Measurements from ENCODE around the gene BSND. TPM values are rescaled to one million over a fixed set of nuclear protein-coding genes. Genes with fewer than 3 reads are reported as not detected.

BSND gene
- total RNA-seq, 1 experiment from 2014 or later, result not detected

DNA sequence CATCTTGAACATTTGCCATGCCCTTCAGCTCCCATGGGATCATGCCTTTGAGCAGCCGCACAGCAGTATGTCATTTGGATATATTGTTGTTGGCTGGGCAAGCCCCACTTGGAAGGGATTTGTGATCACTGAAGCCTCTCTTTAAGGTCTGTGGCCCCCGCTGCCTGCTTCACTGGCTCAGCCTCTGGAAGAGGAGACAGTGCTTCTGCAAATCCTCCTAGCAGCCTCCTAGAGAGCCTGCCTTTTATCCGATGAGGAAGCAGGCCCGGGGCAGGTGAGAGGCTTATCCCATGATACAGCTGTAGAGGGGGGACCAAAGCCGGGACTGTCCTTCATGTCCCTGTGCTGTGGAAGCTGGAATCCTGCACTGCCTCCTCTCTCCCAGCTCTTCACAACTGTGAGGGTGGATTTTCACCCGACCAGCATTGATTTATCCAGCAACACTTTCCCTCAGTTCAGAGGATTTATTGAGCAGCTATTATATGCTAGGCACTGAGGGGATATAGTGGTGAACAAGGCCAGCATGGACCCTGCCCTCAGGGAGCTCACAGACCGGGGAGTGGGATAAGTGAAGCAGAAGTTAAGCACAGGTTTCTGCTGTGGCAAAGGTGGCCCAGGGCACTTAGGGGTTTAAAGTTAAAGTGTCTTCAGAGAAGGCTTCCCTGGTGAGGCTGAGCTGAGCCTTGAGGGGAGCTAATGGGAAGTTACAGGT lies 14.4 kb upstream of the BSND start:
- no peak overlapping the region for H2AFZ ChIP-seq (ENCODE audit: low read length)
- H3K9ac ChIP-seq (ENCODE audit: low read length), result no peak overlapping the region
- H3K27me3 ChIP-seq (ENCODE audit: low read length), result no peaks in the 10 kb centered on the region
- ATAC-seq (no peak), DNase-seq (no peak)
- POLR2A ChIA-PET (ENCODE audit: unreplicated experiment), result no interaction called here
- no peaks in the 10 kb centered on the region for H3K79me2 ChIP-seq (ENCODE audit: low read length)
- TF ChIP-seq EZH2 (IDR thresholded peaks at IDR 0.05; ENCODE audit: low read length, unreplicated experiment) (no peak), CTCF (conservative IDR thresholded peaks at IDR 0.05; ENCODE audit: low read depth, low read length) (no peak), EZH2phosphoT487 (IDR thresholded peaks at IDR 0.05; ENCODE audit: borderline replicate concordance, low read length) (no peak)
- H3F3A ChIP-seq (ENCODE audit: low read length, unreplicated experiment), result no peaks in the 10 kb centered on the region
- intact Hi-C loops (cut with micrococcal nuclease), result no loop called here
- no peaks in the 10 kb centered on the region for H4K20me1 ChIP-seq (ENCODE audit: low read length)
- H3K9me2 ChIP-seq (replicated peaks; ENCODE audit: low read length), result no peaks in the 10 kb centered on the region
- no TSS peak for BruUV-seq (replicated peaks)
- CTCF ChIA-PET, result no interaction called here
- H3K9me3 ChIP-seq (ENCODE audit: low read length), result no peaks in the 10 kb centered on the region
- H3K27ac ChIP-seq (ENCODE audit: low read length), result no peak overlapping the region
- peaks cover 6% of the 10 kb centered on the region for H3K4me1 ChIP-seq (ENCODE audit: insufficient read depth, low read length)
- H3K4me2 ChIP-seq (ENCODE audit: low read length), result no peak overlapping the region
- no peaks in the 10 kb centered on the region for H3K36me3 ChIP-seq (ENCODE audit: low read depth, low read length)
- H3K4me3 ChIP-seq (ENCODE audit: low read length), result no peak overlapping the region

DNA sequence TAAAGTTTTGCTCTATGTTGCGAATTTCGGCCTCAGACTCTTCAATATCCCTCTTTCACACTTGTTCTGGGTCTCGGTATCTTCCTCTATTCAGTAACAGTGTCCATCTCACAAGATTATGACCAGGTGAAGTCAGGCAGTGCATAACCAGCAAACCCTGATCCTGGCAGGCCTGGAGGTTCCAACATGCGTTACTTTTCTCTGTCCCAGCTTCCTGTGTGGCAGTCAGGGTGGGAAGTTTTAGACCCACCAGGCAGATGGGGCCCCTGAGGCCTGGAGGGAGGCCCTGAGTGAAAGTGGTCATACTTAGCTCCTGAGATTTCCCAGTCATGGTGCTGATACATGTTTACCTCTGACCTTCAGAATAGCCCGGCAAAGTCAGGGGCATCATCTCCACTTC lies 13.2 kb upstream of the BSND start:
- no peak for DNase-seq
- Histone ChIP-seq H3K4me3 (ENCODE audit: low read length) (no peak overlapping the region), H3K27ac (ENCODE audit: low read length) (no peak overlapping the region), H3K9me2 (replicated peaks; ENCODE audit: low read length) (no peaks in the 10 kb centered on the region), H3F3A (ENCODE audit: low read length, unreplicated experiment) (no peaks in the 10 kb centered on the region), H2AFZ (ENCODE audit: low read length) (no peak overlapping the region), H3K79me2 (ENCODE audit: low read length) (no peaks in the 10 kb centered on the region), H3K9me3 (ENCODE audit: low read length) (no peaks in the 10 kb centered on the region), H3K36me3 (ENCODE audit: low read depth, low read length) (no peaks in the 10 kb centered on the region), H3K27me3 (ENCODE audit: low read length) (no peaks in the 10 kb centered on the region), H3K4me2 (ENCODE audit: low read length) (no peak overlapping the region), H3K9ac (ENCODE audit: low read length) (no peak overlapping the region), H4K20me1 (ENCODE audit: low read length) (no peaks in the 10 kb centered on the region), H3K4me1 (ENCODE audit: insufficient read depth, low read length) (no peaks in the 10 kb centered on the region; the same call in 1 of the 2 replicates)
- no TSS peak for BruUV-seq (replicated peaks)
- no peak for TF ChIP-seq EZH2 (IDR thresholded peaks at IDR 0.05; ENCODE audit: low read length, unreplicated experiment)
- intact Hi-C loops (cut with micrococcal nuclease), result no loop called here
- ATAC-seq, result no peak
- CTCF ChIA-PET, result no interaction called here
- POLR2A ChIA-PET (ENCODE audit: unreplicated experiment), result no interaction called here

GRCh38 chr1:54986025-54986424 lies 12.7 kb upstream of the BSND start:
- no TSS peak for BruUV-seq (replicated peaks)
- ATAC-seq (no peak), DNase-seq (no peak)
- no peaks in the 10 kb centered on the region for H3K36me3 ChIP-seq (ENCODE audit: low read depth, low read length)
- no peak overlapping the region for H3K4me2 ChIP-seq (ENCODE audit: low read length)
- intact Hi-C loops (cut with micrococcal nuclease), result no loop called here
- H3K4me3 ChIP-seq (ENCODE audit: low read length), result no peak overlapping the region
- no peak overlapping the region for H3K9ac ChIP-seq (ENCODE audit: low read length)
- ChIA-PET POLR2A (ENCODE audit: unreplicated experiment) (no interaction called here), CTCF (no interaction called here)
- H3F3A ChIP-seq (ENCODE audit: low read length, unreplicated experiment), result no peaks in the 10 kb centered on the region
- no peak overlapping the region for H2AFZ ChIP-seq (ENCODE audit: low read length)
- no peaks in the 10 kb centered on the region for H3K9me2 ChIP-seq (replicated peaks; ENCODE audit: low read length)
- H3K4me1 ChIP-seq (ENCODE audit: insufficient read depth, low read length), result no peaks in the 10 kb centered on the region; the same call in 1 of the 2 replicates
- no peaks in the 10 kb centered on the region for H3K79me2 ChIP-seq (ENCODE audit: low read length)
- H4K20me1 ChIP-seq (ENCODE audit: low read length), result no peaks in the 10 kb centered on the region
- TF ChIP-seq EZH2phosphoT487 (IDR thresholded peaks at IDR 0.05; ENCODE audit: borderline replicate concordance, low read length), result no peak
- no peak for TF ChIP-seq EZH2 (IDR thresholded peaks at IDR 0.05; ENCODE audit: low read length, unreplicated experiment)
- TF ChIP-seq CTCF (conservative IDR thresholded peaks at IDR 0.05; ENCODE audit: low read depth, low read length), result no peak
- H3K9me3 ChIP-seq (ENCODE audit: low read length), result no peaks in the 10 kb centered on the region
- H3K27ac ChIP-seq (ENCODE audit: low read length), result no peak overlapping the region
- no peaks in the 10 kb centered on the region for H3K27me3 ChIP-seq (ENCODE audit: low read length)

Measured in PC-3 (cell line).